Loucy (cell line): ENCODE measurements around the gene KRTAP10-10.
"Not testable (repeated sequence)": the region's sequence is repeated elsewhere in the genome, so short reads cannot be mapped to it uniquely, and the experiment has no call there.

Source experiments
- H2AFZ ChIP-seq: fragments of 200-600 bp; sonication (generic); 2 replicates; pipeline ENCODE4 v1.6.0; 2016; ENCODE audit warnings: antibody characterized with exemption, mild to moderate bottlenecking, low read length, moderate library complexity
- H3F3A ChIP-seq: fragments of 200-600 bp; 2 replicates; pipeline ENCODE4 v1.6.0; 2016; ENCODE audit warnings: antibody characterized with exemption, low read depth, mild to moderate bottlenecking
- H3K27me3 ChIP-seq: fragments of 200-600 bp; sonication (generic); 2 replicates; pipeline ENCODE4 v1.6.1; 2014; ENCODE audit warnings: low read length, mild to moderate bottlenecking; ENCODE audit not compliant: insufficient read depth, poor library complexity, severe bottlenecking
- H3K36me3 ChIP-seq: fragments of 200-600 bp; sonication (generic); 2 replicates; pipeline ENCODE4 v1.6.1; 2016; ENCODE audit warnings: low read length; ENCODE audit not compliant: insufficient read depth
- H3K4me1 ChIP-seq: fragments of 200-600 bp; sonication (generic); 2 replicates; pipeline ENCODE4 v1.5.1; 2014; ENCODE audit warnings: low read length, mild to moderate bottlenecking; ENCODE audit not compliant: insufficient read depth, poor library complexity, severe bottlenecking
- H3K4me2 ChIP-seq: fragments of 200-600 bp; sonication (generic); 2 replicates; pipeline ENCODE4 v1.6.0; 2014; ENCODE audit warnings: antibody characterized with exemption, low read length, low read depth, mild to moderate bottlenecking; ENCODE audit not compliant: poor library complexity, severe bottlenecking
- H3K4me3 ChIP-seq: fragments of 200-600 bp; sonication (generic); 2 replicates; pipeline ENCODE4 v1.5.1; 2014; ENCODE audit warnings: low read length, mild to moderate bottlenecking, mixed read lengths; ENCODE audit not compliant: poor library complexity, severe bottlenecking
- H3K79me2 ChIP-seq: fragments of 200-600 bp; sonication (generic); 2 replicates; pipeline ENCODE4 v1.6.1; 2014; ENCODE audit warnings: low read length; ENCODE audit not compliant: insufficient read depth
- H3K9ac ChIP-seq: fragments of 200-600 bp; sonication (generic); 2 replicates; pipeline ENCODE4 v1.6.0; 2014; ENCODE audit warnings: mild to moderate bottlenecking, low read depth, low read length, moderate library complexity; ENCODE audit not compliant: poor library complexity, severe bottlenecking
- H3K9me2 ChIP-seq: fragments of 200-600 bp; sonication (generic); replicated peaks from 2 replicates; pipeline ENCODE4 v1.6.1; 2016; ENCODE audit warnings: low read depth, low read length, mixed read lengths
- H3K9me3 ChIP-seq: fragments of 200-600 bp; sonication (generic); 2 replicates; pipeline ENCODE4 v1.6.1; 2014; ENCODE audit warnings: mild to moderate bottlenecking, antibody characterized with exemption, low read length, low read depth; ENCODE audit not compliant: insufficient read depth
- H4K20me1 ChIP-seq: fragments of 200-600 bp; sonication (generic); 2 replicates; pipeline ENCODE4 v1.6.0; 2014; ENCODE audit warnings: antibody characterized with exemption, low read length, mild to moderate bottlenecking; ENCODE audit not compliant: insufficient read depth, poor library complexity, severe bottlenecking
- EZH2phosphoT487 ChIP-seq: fragments of 200-600 bp; IDR thresholded peaks from 2 replicates; pipeline ENCODE4 v1.6.1; 2018; ENCODE audit warnings: antibody characterized with exemption, mild to moderate bottlenecking, moderate library complexity, borderline replicate concordance
- TF ChIP-seq, protein P1 (sequence below): fragments of 200-600 bp; sonication (generic); conservative IDR thresholded peaks from 2 replicates; pipeline ENCODE4 v1.5.1; 2014; ENCODE audit warnings: mild to moderate bottlenecking, antibody characterized with exemption, low read length

The KRTAP10-10 gene

GRCh38 chr21:44596068-44596725 is 41.0 kb upstream of the KRTAP10-10 start:
- Histone ChIP-seq H3K4me3 (no peak overlapping the region), H3K9me3 (no peaks in the 10 kb centered on the region), H3K79me2 (no peaks in the 10 kb centered on the region), H4K20me1 (no peaks in the 10 kb centered on the region), H3K4me1 (no peaks in the 10 kb centered on the region), H3K27me3 (no peaks in the 10 kb centered on the region), H3K4me2 (no peak overlapping the region), H3F3A (no peaks in the 10 kb centered on the region), H3K9ac (no peak overlapping the region), H3K36me3 (no peaks in the 10 kb centered on the region), H2AFZ (no peak overlapping the region), H3K9me2 (no peaks in the 10 kb centered on the region)
- TF ChIP-seq EZH2phosphoT487, result no peak
- TF ChIP-seq, protein P1, sequence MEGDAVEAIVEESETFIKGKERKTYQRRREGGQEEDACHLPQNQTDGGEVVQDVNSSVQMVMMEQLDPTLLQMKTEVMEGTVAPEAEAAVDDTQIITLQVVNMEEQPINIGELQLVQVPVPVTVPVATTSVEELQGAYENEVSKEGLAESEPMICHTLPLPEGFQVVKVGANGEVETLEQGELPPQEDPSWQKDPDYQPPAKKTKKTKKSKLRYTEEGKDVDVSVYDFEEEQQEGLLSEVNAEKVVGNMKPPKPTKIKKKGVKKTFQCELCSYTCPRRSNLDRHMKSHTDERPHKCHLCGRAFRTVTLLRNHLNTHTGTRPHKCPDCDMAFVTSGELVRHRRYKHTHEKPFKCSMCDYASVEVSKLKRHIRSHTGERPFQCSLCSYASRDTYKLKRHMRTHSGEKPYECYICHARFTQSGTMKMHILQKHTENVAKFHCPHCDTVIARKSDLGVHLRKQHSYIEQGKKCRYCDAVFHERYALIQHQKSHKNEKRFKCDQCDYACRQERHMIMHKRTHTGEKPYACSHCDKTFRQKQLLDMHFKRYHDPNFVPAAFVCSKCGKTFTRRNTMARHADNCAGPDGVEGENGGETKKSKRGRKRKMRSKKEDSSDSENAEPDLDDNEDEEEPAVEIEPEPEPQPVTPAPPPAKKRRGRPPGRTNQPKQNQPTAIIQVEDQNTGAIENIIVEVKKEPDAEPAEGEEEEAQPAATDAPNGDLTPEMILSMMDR, result no peak

- H3K9me2 ChIP-seq, result no peaks in the 10 kb centered on the region
- H4K20me1 ChIP-seq, result no peaks in the 10 kb centered on the region
- no peaks in the 10 kb centered on the region for H3K36me3 ChIP-seq
- no peak overlapping the region for H2AFZ ChIP-seq
- no peaks in the 10 kb centered on the region for H3K4me1 ChIP-seq
- no peak overlapping the region for H3K9ac ChIP-seq
- no peaks in the 10 kb centered on the region for H3K9me3 ChIP-seq
- no peaks in the 10 kb centered on the region for H3K27me3 ChIP-seq
- TF ChIP-seq EZH2phosphoT487, result no peak
- TF ChIP-seq, protein P1, result no peak
- H3K79me2 ChIP-seq, result no peaks in the 10 kb centered on the region
- H3F3A ChIP-seq, result no peaks in the 10 kb centered on the region
- H3K4me3 ChIP-seq, result no peak overlapping the region
- H3K4me2 ChIP-seq, result no peak overlapping the region
Observed at GRCh38 chr21:44598061-44598460, 39.1 kb upstream of the KRTAP10-10 start.

DNA sequence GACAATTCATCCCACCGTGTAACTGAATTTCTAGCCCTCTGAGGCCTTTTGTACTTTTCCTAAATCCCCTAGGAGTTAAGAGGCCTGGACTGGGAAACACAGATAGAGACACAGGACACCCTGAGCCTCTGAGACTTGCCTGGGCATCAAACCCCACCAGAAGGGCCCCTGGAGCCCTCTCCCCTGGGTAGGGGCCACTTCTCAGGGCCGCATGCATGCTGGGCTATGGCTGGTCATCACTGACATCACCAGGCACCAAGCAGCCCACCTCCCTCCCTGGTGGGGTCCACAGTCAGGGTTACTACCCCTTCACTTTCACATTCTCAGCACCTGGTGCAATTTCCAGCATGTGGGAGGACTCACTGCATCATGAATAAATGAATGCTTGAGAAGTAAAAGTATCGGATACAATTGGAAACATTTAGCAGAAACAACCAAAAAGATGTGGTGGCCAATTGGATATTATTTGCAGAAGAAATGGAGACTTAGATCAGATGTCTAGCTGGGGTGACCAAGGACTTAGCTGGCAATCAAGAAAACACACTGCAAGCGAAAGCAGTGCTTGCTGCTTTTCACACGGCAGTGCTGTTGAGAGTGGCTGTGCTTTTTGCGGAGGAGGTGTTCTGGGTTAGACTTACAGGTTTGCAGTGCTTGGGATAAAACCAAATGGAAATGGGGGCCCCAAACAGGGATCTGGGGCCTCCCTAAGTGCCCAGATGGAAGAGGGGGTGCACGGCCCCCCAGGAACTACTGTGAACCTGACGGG is 37.7 kb upstream of the KRTAP10-10 start:
- no peak for TF ChIP-seq EZH2phosphoT487
- no peak overlapping the region for H3K4me3 ChIP-seq
- H3F3A ChIP-seq, result no peaks in the 10 kb centered on the region
- H3K36me3 ChIP-seq, result no peaks in the 10 kb centered on the region
- H3K9me2 ChIP-seq, result no peaks in the 10 kb centered on the region
- H4K20me1 ChIP-seq, result no peaks in the 10 kb centered on the region
- H3K27me3 ChIP-seq, result no peaks in the 10 kb centered on the region
- no peaks in the 10 kb centered on the region for H3K9me3 ChIP-seq
- no peak overlapping the region for H3K9ac ChIP-seq
- no peaks in the 10 kb centered on the region for H3K4me1 ChIP-seq
- H2AFZ ChIP-seq, result no peak overlapping the region
- H3K4me2 ChIP-seq, result no peak overlapping the region
- no peaks in the 10 kb centered on the region for H3K79me2 ChIP-seq

DNA sequence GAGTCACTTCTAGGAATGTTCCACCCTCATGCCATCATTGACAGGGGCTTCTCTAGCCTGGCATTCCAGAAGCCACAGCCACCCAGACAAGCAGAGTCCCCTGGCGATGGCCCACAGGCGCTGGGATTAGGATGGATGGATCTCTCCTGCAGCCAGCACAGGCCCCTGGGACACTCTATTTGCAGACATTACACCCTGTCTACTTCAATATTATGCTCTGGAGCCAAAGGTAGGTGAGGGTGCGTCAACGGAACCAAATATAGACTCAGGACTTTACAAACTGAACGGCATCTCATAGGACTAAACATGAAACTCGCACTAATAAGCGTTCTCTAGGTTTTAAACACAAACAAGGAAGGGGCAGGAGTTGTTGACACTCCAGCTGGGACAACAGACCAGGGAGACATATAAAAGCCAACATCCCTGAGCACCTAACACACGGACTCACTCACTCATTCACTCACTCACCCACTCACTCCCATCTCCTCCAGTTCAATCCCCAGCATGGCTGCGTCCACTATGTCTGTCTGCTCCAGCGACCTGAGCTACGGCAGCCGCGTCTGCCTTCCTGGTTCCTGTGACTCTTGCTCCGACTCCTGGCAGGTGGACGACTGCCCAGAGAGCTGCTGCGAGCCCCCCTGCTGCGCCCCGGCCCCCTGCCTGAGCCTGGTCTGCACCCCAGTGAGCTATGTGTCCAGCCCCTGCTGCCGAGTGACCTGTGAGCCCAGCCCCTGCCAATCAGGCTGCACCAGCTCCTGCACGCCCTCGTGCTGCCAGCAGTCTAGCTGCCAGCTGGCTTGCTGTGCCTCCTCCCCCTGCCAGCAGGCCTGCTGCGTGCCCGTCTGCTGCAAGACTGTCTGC is 36.8 kb upstream of the KRTAP10-10 start, which contains the start of gene KRTAP10-7:
KRTAP10-7 (plus strand) TSS at position 480 of the 861 bp plus-strand sequence; CDS start at position 505, 25 bp downstream.
- not testable (repeated sequence) for H3K27me3 ChIP-seq, H3K4me1 ChIP-seq, H3K9me3 ChIP-seq, H3K79me2 ChIP-seq, H4K20me1 ChIP-seq, H3K9me2 ChIP-seq, H3K36me3 ChIP-seq, H3K4me3 ChIP-seq, H2AFZ ChIP-seq, H3K9ac ChIP-seq, H3K4me2 ChIP-seq, H3F3A ChIP-seq

DNA sequence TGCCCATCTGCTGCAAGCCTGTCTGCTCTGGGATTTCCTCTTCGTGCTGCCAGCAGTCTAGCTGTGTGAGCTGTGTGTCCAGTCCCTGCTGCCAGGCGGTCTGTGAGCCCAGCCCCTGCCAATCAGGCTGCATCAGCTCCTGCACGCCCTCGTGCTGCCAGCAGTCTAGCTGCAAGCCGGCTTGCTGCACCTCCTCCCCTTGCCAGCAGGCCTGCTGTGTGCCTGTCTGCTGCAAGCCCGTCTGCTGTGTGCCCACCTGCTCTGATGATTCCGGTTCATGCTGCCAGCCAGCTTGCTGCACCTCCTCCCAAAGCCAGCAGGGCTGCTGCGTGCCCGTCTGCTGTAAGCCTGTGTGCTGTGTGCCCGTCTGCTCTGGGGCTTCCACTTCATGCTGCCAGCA is 36.1 kb upstream of the KRTAP10-10 start:
- H3K4me1 ChIP-seq, H3K27me3 ChIP-seq, H3F3A ChIP-seq, H3K9me2 ChIP-seq, H3K79me2 ChIP-seq, H3K4me2 ChIP-seq, H2AFZ ChIP-seq, H3K4me3 ChIP-seq, H3K36me3 ChIP-seq, H3K9me3 ChIP-seq, H3K9ac ChIP-seq, H4K20me1 ChIP-seq: not testable (repeated sequence)
